ENCODE data around the gene LRRN2. TPM values are rescaled to one million over a fixed set of nuclear protein-coding genes. Genes with fewer than 3 reads are reported as not detected.

Gene LRRN2
- total RNA-seq, 4 donors from 2014 or later: 2.0 to 32.9 (median 23.8) TPM

- DNase-seq: no peak
- no peaks in the 10 kb centered on the region for H3K9me3 ChIP-seq
- H3K27ac ChIP-seq: no peak overlapping the region
- TF ChIP-seq EP300 (IDR thresholded peaks at IDR 0.05; ENCODE audit: low read depth) (no peak), POLR2AphosphoS5 (IDR thresholded peaks at IDR 0.05) (no peak), CTCF (IDR thresholded peaks at IDR 0.05) (no peak), POLR2A (IDR thresholded peaks at IDR 0.05) (no peak)
- H3K27me3 ChIP-seq: no peaks in the 10 kb centered on the region
- intact Hi-C loops (cut with DNase I; ENCODE audit: low total_unique reads): no loop called here
- in situ Hi-C loops (cut with MboI; ENCODE audit: low pct_ligation_motif_present in 1 of 4, low pct_unique_long_range_greater_than_20kb in 1 of 4, low sequenced_read_pairs in 3 of 4): no loop called here
- no peaks in the 10 kb centered on the region for H3K36me3 ChIP-seq
- WGBS, 2 donors (ENCODE audit: low coverage in 1 of 2): 86 to 88% methylated on average over 3 to 5 of the region's 5 CpGs
- H3K4me1 ChIP-seq: peaks cover 0 to 9% (median 2%) of the 10 kb centered on the region in 4 donors
- H3K4me3 ChIP-seq: no peak overlapping the region
These were observed 96.7 kb downstream of the LRRN2 start for GRCh38 chr1:204588826-204589225.

- intact Hi-C loops (cut with DNase I; ENCODE audit: low total_unique reads): no loop called here
These were observed 97.9 kb downstream of the LRRN2 start for GRCh38 chr1:204587621-204588020.

GRCh38 chr1:204584699-204585372 is 100.7 kb downstream of the LRRN2 start:
- Histone ChIP-seq H3K4me1 (peaks cover 0 to 3% (median 0%) of the 10 kb centered on the region in 4 donors), H3K36me3 (no peaks in the 10 kb centered on the region), H3K27me3 (no peaks in the 10 kb centered on the region), H3K4me3 (no peak overlapping the region), H3K27ac (no peak overlapping the region), H3K9me3 (no peaks in the 10 kb centered on the region)
- DNase-seq: peak; percentile 31
- in situ Hi-C loops (cut with MboI; ENCODE audit: low pct_ligation_motif_present in 1 of 4, low pct_unique_long_range_greater_than_20kb in 1 of 4, low sequenced_read_pairs in 3 of 4) (no loop called here), intact Hi-C loops (cut with DNase I; ENCODE audit: low total_unique reads) (no loop called here)
- WGBS, 2 donors (ENCODE audit: low coverage in 1 of 2): 76 to 90% methylated on average over 1 to 11 of the region's 11 CpGs
- no peak for TF ChIP-seq EP300 (IDR thresholded peaks at IDR 0.05; ENCODE audit: low read depth)
- no peak for TF ChIP-seq POLR2AphosphoS5 (IDR thresholded peaks at IDR 0.05)
- TF ChIP-seq POLR2A (IDR thresholded peaks at IDR 0.05): no peak
- TF ChIP-seq CTCF (IDR thresholded peaks at IDR 0.05): no peak

More at GRCh38 chr1:204587621-204588020, 97.9 kb downstream of the LRRN2 start:
- Histone ChIP-seq H3K4me1 (peaks cover 0 to 8% (median 2%) of the 10 kb centered on the region in 4 donors), H3K4me3 (no peak overlapping the region), H3K9me3 (no peaks in the 10 kb centered on the region), H3K36me3 (no peaks in the 10 kb centered on the region), H3K27me3 (no peaks in the 10 kb centered on the region), H3K27ac (no peak overlapping the region)
- 90 to 95% methylated on average over 4 to 5 of the region's 6 CpGs for WGBS, 2 donors (ENCODE audit: low coverage in 1 of 2)
- no peak for TF ChIP-seq POLR2A (IDR thresholded peaks at IDR 0.05)
- no peak for TF ChIP-seq CTCF (IDR thresholded peaks at IDR 0.05)
- TF ChIP-seq EP300 (IDR thresholded peaks at IDR 0.05; ENCODE audit: low read depth): no peak
- TF ChIP-seq POLR2AphosphoS5 (IDR thresholded peaks at IDR 0.05): no peak
- in situ Hi-C loops (cut with MboI; ENCODE audit: low pct_ligation_motif_present in 1 of 4, low pct_unique_long_range_greater_than_20kb in 1 of 4, low sequenced_read_pairs in 3 of 4): no loop called here
- DNase-seq: no peak

GRCh38 chr1:204583909-204584632 is 101.5 kb downstream of the LRRN2 start:
- intact Hi-C loops (cut with DNase I; ENCODE audit: low total_unique reads): no loop called here
- TF ChIP-seq EP300 (IDR thresholded peaks at IDR 0.05; ENCODE audit: low read depth) (no peak), POLR2AphosphoS5 (IDR thresholded peaks at IDR 0.05) (no peak), POLR2A (IDR thresholded peaks at IDR 0.05) (no peak), CTCF (IDR thresholded peaks at IDR 0.05) (no peak)
- no peaks in the 10 kb centered on the region for H3K36me3 ChIP-seq
- H3K27ac ChIP-seq: no peak overlapping the region
- 57 to 87% methylated on average over 1 to 4 of the region's 4 CpGs for WGBS, 2 donors (ENCODE audit: low coverage in 1 of 2)
- peaks cover 0 to 9% (median 2%) of the 10 kb centered on the region in 4 donors for H3K4me1 ChIP-seq
- H3K9me3 ChIP-seq: no peaks in the 10 kb centered on the region
- in situ Hi-C loops (cut with MboI; ENCODE audit: low pct_ligation_motif_present in 1 of 4, low pct_unique_long_range_greater_than_20kb in 1 of 4, low sequenced_read_pairs in 3 of 4): no loop called here
- H3K4me3 ChIP-seq: no peak overlapping the region
- no peak for DNase-seq
- H3K27me3 ChIP-seq: no peaks in the 10 kb centered on the region
